ENCODE results near the gene DENND5A.
"Not testable (repeated sequence)": the region's sequence is repeated elsewhere in the genome, so short reads cannot be mapped to it uniquely, and the experiment has no call there.

The DENND5A gene

GRCh38 chr11:9210922-9211320, 54.2 kb downstream of the DENND5A start:
- no peak for DNase-seq (ENCODE audit: low read depth)

GRCh38 chr11:9210224-9210921, 54.8 kb downstream of the DENND5A start:
- DNase-seq (ENCODE audit: low read depth): no peak

- DNase-seq (ENCODE audit: low read depth): not testable (repeated sequence)
Measured at GRCh38 chr11:9209604-9210003, 55.5 kb downstream of the DENND5A start.

DNA sequence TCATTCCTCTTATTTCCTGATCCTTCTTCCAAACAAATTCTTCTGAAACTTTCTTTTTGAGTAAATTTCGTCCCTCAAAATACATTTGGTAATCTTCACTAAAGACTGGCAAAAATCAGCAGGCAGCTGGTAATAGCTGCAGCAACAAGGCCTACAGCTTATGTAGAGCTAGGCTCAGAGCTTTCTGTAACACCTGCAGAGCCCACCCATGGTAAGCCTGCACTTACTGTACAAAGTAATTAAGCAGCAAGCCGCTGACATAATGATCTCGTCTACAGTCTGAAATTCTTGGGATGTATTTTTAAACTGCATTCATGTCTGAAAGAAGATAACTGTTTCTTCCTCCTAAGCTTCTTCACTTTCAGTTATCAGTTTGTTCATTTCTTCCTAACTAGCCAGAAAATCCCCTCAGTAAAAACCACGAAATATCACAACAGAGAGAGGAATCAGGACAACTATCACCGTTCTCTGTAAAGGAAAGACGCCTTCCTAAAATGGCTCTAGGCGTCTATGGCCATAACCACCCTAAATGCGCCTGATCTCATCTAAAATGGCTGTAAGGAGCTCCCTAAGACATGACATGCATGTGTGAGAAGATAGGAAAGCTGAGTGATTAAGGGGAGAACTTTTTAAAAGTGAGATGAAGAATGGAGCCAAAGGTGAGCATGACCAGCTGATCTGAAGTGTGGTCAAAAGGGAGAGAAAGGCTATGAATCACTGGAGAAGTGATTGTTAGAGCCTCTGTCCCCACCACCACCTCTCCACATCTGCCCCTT, 56.2 kb downstream of the DENND5A start:
- no peak for DNase-seq (ENCODE audit: low read depth)

- DNase-seq (ENCODE audit: low read depth): no peak
Measured at GRCh38 chr11:9207229-9207628, 57.9 kb downstream of the DENND5A start.

DNA sequence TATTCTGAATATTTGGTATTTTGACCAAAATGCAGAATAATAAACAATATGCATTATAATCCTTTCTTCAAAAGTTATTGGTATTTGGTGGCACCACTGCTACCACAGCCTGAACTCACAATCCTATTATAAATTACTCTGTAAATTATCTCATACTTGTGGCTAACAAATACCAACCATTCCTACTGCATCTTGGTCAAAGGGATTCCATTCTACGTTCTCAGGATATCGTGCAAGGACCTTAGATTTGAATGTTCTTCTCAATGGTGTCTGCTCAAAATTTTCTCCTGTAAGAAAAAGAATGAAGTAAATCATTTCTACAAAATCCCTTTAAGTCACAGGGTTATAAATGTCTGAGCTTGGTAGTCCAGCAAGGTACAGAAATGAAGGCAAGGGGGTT, 58.7 kb downstream of the DENND5A start:
- DNase-seq (ENCODE audit: low read depth): no peak

DNA sequence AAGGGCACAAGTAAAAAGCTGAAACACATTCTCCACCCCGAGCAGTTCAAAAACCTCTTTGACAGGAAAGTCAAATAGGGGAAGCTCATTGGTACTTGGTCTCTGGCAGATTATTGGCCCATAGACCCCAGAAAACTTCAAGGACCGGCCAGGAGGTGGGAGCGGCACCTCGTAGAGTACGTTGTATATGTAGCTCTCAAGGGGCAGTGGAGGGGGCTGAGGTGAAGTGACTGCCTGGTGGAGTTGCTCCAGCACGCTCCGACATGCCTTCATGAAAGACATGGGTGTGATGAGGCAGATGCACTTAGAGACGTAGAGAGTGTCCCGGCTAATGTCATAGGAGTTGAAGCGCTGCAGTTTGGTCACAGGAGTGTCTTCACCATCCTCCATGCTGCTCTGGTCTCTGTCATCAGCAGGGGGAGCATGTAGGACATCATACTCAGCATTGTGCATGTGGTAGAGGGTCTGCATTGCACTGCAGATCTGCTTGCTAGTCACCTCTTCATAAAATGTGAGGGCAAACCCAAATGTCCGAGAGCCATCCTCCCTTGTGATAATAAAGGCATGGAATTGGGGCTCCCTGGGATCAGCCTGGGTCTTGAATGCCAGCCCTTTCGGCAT, 61.3 kb downstream of the DENND5A start:
- DNase-seq (ENCODE audit: low read depth): no peak

GRCh38 chr11:9201372-9202162, 63.6 kb downstream of the DENND5A start:
- DNase-seq (ENCODE audit: low read depth): no peak

DNA sequence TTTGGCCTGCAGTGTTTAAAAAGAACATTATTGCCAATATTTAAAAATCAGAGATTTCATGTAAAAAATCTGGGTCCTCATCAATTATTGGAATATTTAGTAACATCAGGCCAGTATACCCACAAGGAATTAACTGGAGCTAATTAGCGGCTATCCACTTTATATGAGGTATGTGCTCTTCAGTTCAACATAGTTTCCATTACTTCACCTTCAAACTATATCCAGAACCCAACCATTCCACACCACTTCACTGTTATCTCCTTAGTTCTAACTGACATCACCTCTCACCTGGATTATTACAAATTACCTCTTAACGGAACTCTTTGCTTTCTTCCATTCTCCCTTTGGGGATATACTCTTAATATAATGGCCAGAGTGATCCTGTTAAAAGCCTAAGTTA, 64.7 kb downstream of the DENND5A start:
- no peak for DNase-seq (ENCODE audit: low read depth)

- no peak for DNase-seq (ENCODE audit: low read depth)
Measured at GRCh38 chr11:9193316-9193715, 71.8 kb downstream of the DENND5A start.

DNA sequence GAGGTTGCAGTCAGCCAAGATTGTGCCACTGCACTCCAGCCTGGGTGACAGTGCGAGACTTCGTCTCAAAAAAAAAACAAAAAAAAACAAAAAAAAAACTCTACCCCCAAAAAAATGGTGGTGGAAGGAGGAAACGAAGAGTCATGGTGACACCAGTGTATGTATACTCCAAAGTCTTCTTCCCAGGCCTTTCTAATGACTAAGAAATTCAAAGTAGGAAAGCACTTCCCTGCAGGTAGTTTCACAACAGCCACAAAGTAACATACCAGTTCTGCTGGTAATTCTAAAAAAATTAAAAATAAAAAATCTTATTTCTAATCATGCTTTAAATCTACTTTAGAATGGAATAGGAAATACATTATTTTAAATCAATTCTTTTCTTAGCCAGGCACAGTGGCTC, 72.6 kb downstream of the DENND5A start:
- no peak for DNase-seq (ENCODE audit: low read depth)

- DNase-seq (ENCODE audit: low read depth): not testable (repeated sequence)
Measured at GRCh38 chr11:9190326-9191016, 74.7 kb downstream of the DENND5A start.

- not testable (repeated sequence) for DNase-seq (ENCODE audit: low read depth)
Measured at GRCh38 chr11:9188860-9189259, 76.3 kb downstream of the DENND5A start.

DNA sequence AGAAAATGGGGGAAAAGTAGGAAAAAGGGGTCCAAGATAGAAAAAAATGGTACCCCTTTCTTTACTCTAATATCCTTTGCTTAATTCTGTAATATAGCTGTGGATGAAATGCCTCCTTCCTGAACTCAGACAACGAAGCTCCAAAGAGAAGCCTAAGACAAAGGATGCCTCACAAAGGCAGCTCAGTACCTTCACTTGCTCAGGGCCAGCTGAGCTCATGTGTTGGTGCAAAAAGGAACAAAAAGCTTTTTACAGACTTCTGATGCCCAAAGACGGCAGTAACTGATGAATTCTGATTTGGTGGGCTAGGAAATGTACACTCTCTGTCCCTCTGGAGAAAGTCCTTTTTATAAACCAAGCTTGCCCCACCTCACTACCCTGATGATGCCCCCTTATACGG, 77.5 kb downstream of the DENND5A start:
- DNase-seq (ENCODE audit: low read depth): no peak

DNA sequence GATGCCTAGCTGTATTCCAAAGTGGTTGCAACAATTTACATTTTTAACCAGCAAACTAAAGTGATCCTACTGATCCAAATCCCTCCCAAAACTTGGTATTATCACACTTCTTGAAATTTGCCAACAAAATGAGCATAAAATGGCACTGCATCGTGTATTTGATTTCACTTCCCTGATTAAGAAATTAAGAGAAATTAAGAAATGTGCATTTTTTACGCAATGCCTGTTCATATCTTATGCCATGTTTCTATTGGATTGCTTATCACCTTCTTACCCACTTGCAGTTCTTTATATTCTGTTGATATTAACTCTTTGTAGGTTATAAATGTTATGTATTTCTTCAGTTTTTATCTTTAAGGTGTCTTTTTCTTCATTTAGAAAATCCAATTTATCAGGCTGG, 80.6 kb downstream of the DENND5A start:
- DNase-seq (ENCODE audit: low read depth): no peak

DNA sequence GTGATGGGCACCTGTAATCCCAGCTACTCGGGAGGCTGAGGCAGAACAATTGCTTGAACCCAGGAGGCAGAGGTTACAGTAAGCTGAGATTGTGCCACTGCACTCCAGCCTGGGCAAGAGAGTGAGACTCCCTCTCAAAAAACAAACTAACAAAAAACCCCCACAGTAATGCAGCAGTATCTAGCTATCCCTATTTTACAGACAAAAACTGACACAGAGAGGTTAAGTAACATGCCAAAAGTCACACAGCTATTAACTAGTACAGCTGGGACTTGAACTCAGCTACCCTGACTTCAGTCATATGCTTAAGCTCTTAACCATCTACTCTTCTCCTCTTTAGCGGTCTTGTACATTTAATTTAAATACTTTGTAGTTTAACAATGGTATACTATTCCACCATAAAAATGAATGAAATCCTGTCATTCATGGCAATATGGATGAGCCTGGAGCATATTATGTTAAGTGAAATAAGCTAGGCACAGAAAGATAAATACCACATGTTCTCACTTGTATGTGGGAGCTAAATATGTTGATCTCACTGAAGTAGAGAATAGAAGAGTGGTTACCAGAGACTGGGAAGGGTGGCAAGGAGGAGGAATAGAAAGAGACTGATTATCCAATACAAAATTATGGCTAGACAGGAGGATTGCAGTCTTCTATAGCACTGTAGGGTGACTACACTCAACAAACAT, 82.8 kb downstream of the DENND5A start:
- no peak for DNase-seq (ENCODE audit: low read depth)

DNA sequence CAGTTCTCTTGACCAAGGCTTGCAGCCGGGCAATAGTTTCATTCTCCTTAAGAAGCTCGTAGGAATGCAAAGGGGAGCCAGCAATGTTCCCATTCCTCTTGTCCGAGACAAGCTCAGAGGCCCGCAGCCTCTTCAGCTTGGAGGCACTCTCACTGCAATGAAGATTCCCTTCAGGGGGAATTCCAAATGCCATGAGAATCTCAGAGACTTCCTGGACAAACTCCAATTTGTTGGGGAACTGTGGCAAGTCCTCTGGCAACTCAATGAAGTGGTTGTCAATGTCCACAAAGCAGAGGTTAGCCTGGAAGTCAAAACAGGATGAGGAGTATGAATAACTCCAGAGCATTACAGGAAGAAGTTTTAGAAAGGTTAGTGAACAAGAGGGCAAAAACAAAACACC, 84.4 kb downstream of the DENND5A start:
- DNase-seq (ENCODE audit: low read depth): no peak

DNA sequence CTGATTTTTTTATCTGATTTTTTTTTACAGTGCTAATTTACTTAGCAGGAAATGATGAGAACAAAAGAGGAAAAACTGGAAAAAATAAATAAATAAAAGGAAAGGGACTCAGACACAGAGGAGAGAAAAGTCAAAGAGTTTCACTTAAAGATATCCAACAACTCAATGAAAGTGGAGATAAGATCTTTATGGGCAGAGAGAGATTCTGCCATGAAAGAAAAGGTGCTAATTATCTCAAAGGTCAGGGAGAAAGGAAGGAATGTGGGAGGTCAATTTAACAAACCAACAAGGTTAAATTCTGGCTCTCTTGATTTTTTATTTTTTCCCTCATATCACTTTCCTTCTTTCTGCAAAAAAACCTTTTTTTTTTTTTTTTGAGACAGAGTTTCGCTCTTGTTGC, 86.0 kb downstream of the DENND5A start:
- no peak for DNase-seq (ENCODE audit: low read depth)

GRCh38 chr11:9178716-9179115, 86.4 kb downstream of the DENND5A start:
- DNase-seq (ENCODE audit: low read depth): no peak

GRCh38 chr11:9177438-9178091, 87.6 kb downstream of the DENND5A start:
- no peak for DNase-seq (ENCODE audit: low read depth)

DNA sequence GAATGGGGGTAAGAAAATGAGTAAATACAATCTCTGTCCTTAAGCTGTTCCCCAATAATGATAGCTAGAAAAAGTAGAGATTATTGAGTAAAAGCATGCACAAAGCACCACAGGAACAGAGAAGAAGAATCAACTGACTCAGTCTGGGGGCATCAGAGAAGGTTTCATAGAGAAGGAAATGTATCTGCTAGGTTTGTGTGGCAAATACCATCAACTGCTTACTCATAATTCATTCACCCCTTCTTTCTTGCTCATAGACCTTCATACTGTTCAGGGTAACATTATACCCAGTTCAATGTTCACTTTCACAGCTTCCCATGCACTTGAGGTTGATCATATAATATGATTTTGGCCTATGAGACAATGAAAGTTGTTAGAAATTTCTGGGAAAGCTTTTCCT, 88.6 kb downstream of the DENND5A start:
- DNase-seq (ENCODE audit: low read depth): no peak

Measured in fibroblast of the conjunctiva (primary cell).